ENCODE data around the gene ABHD12.

ABHD12 gene

DNA sequence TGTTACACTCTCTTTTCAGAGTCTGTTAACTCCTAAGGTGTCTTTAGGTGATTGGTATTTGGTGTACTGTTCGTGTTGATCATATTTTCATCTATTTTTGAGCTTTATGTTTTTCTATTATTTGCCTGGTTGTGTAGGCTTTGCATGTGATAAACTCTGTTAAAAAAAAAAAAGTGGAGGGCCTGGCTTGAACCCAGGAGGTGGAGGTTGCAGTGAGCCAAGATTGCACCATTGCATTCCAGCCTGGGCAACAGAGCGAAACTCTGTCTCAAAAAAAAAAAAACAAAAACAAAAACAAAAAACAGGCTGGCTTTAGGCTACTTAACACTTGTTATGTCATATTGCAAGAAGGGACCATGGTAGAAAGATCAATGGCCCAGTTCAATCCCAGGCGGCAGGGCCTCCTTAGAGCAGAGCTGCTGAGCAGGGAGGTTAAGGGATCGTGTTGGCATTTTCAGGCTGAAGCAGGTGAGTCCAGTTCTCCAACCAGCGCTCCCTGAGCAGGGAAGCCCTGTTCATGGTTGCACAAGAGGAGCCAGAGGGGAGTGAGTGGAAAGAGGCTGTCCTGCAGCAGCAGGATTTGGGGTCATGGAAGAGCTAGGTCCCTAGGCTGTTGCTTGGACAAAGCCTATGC is 134.3 kb downstream of the ABHD12 start:
- no peak for DNase-seq (ENCODE audit: low read depth)

DNA sequence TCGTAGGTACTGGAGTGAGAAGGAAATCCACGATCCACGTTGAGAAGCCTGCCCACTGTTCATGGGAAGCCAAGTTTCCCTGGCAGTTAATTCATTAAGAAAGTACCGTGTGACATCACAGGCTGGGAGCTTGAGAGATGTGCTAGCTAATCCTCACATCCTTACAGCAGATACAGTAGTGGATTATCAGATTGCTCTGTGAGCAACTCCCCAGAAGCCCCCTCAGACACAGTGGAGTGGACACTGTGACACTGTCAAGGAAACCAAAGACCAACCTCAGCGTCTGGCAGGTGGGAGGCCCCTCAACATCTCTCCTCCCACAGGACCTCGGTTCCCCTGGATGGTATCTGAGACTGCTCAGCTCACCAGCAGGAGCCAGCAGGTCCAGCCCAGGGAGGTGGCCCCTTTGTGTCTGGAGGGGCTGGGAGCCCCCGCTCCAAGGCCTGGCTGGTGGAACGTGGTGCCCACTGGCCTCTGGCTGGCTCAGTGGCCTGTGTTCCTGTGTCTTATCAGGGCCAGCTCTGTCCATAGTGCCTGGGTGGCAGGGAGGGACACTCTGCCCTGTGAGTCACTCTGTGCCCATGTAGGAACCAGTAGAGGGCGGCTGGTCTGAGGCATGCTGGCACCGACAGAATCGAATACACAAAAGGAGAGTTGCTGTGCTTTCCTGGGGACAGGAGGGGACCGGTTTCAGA is 135.5 kb downstream of the ABHD12 start:
- DNase-seq (ENCODE audit: low read depth): no peak

DNA sequence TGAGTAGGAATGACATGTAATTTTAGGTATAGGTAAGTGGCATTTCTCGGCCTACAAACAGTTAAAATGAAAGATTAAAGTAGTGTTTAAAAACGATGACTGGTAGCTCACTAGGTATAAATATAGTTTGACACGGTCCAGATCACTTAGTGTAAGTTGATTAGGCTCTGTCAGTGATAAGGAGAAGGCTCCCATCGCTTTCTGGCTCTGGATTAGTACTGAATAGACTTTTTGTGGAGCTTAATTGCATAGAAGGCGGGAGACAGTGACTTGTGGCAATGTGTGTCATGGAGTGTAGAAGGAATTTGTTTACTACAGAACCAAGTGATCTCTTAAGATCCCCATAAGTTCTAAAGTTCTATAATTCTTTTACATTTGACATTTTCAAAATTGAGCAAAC is 136.1 kb downstream of the ABHD12 start:
- DNase-seq (ENCODE audit: low read depth): no peak

DNA sequence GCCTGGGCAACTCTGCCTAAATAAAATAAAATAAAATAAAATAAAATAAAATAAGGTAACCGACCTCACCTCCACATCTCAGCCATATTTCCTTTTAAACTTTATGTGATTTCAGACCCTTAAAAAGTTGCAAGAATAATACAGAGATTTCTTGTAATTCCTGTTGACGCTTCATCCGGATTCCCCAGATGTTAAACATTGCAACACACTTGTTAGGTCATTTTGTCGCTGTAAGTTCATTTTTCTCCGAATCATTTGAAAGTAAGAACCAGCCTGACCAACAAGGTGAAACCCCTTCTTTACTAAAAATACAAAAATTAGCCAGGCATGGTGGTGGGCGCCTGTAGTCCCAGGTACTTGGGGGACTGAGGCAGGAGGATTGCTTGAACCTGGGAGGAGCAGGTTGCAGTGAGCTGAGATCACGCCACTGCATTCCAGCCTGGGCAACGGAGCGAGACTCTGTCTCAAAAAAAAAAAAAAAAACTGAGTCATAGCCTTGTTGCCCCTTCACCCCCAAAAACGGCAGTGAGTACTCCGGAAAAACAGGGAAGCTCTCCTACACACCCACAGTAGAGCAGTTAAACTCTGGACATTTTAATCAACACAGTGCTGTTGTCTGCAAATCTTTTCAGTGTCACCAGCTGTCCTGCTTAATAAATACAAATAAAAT is 136.9 kb downstream of the ABHD12 start:
- DNase-seq (ENCODE audit: low read depth): no peak

DNA sequence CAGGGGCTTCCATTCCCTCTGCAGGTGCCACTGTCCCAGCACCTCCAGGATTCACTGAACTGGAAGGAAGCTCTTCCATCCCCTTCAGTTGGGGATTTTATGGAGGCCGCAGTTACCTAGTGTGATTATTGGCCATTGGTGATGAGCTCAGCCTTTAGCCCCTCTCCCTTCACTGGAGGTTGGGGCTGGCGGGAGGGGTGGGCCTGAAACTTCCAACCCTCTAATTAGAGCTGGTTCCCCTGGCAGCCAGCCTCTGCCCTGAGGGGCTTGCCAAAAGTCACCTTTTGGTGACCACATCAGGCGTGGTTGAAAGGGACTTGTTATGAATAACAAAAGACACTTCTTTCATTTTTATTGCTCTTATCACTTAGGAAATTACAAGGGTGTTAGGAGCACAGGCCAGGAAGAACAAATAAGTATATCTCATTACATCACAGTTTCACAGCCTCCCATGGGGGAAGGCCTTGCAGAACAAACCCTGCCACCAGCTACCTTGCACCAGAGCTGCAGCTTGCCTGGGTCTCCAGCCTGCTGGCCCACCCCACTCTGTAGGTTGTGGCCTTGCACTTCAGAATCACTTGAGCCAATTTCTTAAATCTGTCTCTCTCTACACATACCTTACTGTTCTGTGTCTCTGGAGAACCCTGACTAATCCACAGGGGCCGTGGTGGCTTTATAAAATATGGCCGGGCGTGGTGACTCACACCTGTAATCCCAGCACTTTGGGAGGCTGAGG is 137.8 kb downstream of the ABHD12 start:
- no peak for DNase-seq (ENCODE audit: low read depth)

DNA sequence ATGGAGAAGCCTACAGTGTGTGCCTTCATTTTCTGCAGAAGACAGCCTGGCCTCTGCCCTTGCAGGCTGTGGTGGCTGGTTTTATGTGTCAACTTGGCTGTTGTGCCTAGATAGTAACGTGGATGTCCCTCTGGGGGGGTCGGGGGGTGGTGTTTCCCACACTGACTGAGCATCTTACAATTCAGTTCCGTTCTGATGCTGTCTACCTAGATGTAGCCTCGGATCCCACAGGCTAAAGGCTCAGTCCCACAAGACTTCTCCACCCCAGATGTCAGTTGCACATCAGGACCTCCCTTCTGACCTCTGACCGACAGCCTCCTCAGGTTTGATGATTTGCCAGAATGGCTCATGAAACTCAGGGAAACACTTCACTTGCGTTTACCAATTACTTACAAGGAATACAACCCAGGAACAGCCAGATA is 138.4 kb downstream of the ABHD12 start:
- DNase-seq (ENCODE audit: low read depth): no peak

DNA sequence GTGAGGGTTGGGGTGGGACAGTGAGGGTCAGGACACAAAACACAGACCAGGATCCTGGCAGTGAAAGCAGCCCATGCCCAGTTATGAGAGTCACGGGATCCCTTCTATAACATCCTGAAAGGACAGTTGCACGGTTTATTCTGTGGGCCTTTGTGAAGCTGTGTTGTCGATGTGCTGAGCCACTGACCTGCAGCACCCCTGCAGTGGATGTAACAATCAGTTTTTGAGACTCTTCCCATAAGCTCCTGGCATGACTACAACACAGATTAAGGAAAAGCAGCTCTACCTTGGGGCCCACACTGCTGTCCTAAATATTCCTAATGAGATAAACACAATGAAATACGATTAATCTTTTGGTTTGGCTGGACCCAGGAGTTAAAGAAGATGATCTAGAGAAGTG is 139.1 kb downstream of the ABHD12 start:
- no peak for DNase-seq (ENCODE audit: low read depth)

DNA sequence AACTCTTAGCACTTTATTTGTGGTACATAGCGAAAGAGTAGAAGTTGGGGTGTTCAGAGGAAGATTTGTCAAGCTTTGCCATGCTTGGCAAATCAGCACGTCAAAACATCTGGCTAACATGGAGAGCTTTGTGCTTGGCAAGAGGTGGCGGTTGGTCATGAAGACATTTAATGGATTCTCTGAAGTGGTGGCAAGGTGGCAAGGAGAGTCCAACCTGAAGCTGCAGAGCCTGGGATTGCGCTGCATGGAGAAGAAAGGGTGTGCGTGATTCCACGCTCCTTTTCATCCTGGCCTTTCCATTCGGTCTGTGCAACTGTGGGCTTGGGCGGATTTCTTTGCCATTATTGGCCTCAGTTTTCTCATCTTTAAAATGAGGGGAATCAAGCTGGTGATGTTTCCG is 139.6 kb downstream of the ABHD12 start:
- DNase-seq (ENCODE audit: low read depth): no peak

DNA sequence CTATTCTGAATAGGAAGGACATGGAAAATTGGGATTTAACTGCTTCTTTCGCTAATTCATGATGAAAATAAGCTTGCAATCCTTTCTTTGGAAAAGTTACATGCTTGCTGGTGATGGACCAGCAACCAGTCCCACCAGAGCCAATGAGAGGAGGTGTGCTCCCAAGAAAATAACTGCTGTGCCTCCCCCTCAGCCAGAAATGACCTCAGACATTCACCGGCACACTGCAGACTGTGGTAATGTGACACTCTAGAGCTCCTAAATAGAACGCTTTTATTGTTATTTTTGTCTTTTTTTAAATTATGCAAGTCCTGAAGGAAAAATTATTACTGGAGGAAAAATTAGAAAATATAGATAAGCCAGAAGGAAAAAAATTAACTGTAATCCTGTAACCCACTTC is 140.1 kb downstream of the ABHD12 start:
- no peak for DNase-seq (ENCODE audit: low read depth)

Data from HS-5 (cell line).